ENCODE data around the gene ZBTB26. TPM values are rescaled to one million over a fixed set of nuclear protein-coding genes. Genes with fewer than 3 reads are reported as not detected.
A peak's percentile ranks its signal among the peaks of the same experiment; 100 is the strongest.

The ZBTB26 gene
- total RNA-seq, 1 donor = 5.4 TPM

GRCh38 chr9:122944960-122945888 lies 13.9 kb upstream of the ZBTB26 start:
- no peak for DNase-seq (ENCODE audit: insufficient read length, low spot score, missing footprints)
- peaks cover 12% of the 10 kb centered on the region for H3K4me1 ChIP-seq (ENCODE audit: insufficient read depth, low read length)
- H3K27me3 ChIP-seq (ENCODE audit: insufficient read depth, low read length) = no peaks in the 10 kb centered on the region
- H3K4me2 ChIP-seq (ENCODE audit: insufficient read depth, low read length) = no peak overlapping the region
- H3K4me3 ChIP-seq (ENCODE audit: insufficient read depth, low read length) = no peak overlapping the region
- no peak for TF ChIP-seq CTCF (IDR thresholded peaks at IDR 0.05; ENCODE audit: extremely low read depth, low read depth, low read length)
- no peaks in the 10 kb centered on the region for H3K36me3 ChIP-seq (ENCODE audit: insufficient read depth, low read length)
- peaks cover 89% of the 10 kb centered on the region for H3K79me2 ChIP-seq (ENCODE audit: insufficient read depth, low read length)
- peaks cover 54% of the 10 kb centered on the region for H4K20me1 ChIP-seq (ENCODE audit: insufficient read depth, low read length)
- no peak overlapping the region for H2AFZ ChIP-seq (ENCODE audit: low read length)
- H3K9me3 ChIP-seq (ENCODE audit: low read depth, low read length) = no peaks in the 10 kb centered on the region
- H3K27ac ChIP-seq (ENCODE audit: low read depth, low read length) = no peak overlapping the region

GRCh38 chr9:122941582-122942234 lies 10.4 kb upstream of the ZBTB26 start:
- H3K36me3 ChIP-seq (ENCODE audit: insufficient read depth, low read length) = peaks cover 6% of the 10 kb centered on the region
- H3K4me3 ChIP-seq (ENCODE audit: insufficient read depth, low read length) = peak overlapping the region; percentile 95
- peak; percentile 90 for DNase-seq (ENCODE audit: insufficient read length, low spot score, missing footprints)
- H3K27me3 ChIP-seq (ENCODE audit: insufficient read depth, low read length) = no peaks in the 10 kb centered on the region
- peaks cover 13% of the 10 kb centered on the region for H3K4me1 ChIP-seq (ENCODE audit: insufficient read depth, low read length)
- no peaks in the 10 kb centered on the region for H3K9me3 ChIP-seq (ENCODE audit: low read depth, low read length)
- peaks cover 36% of the 10 kb centered on the region for H4K20me1 ChIP-seq (ENCODE audit: insufficient read depth, low read length)
- peak overlapping the region; percentile 99 for H3K4me2 ChIP-seq (ENCODE audit: insufficient read depth, low read length)
- peaks cover 59% of the 10 kb centered on the region for H3K79me2 ChIP-seq (ENCODE audit: insufficient read depth, low read length)
- peak overlapping the region; percentile 81 for H3K27ac ChIP-seq (ENCODE audit: low read depth, low read length)
- TF ChIP-seq CTCF (IDR thresholded peaks at IDR 0.05; ENCODE audit: extremely low read depth, low read depth, low read length) = no peak
- peak overlapping the region; percentile 86 for H2AFZ ChIP-seq (ENCODE audit: low read length)

DNA sequence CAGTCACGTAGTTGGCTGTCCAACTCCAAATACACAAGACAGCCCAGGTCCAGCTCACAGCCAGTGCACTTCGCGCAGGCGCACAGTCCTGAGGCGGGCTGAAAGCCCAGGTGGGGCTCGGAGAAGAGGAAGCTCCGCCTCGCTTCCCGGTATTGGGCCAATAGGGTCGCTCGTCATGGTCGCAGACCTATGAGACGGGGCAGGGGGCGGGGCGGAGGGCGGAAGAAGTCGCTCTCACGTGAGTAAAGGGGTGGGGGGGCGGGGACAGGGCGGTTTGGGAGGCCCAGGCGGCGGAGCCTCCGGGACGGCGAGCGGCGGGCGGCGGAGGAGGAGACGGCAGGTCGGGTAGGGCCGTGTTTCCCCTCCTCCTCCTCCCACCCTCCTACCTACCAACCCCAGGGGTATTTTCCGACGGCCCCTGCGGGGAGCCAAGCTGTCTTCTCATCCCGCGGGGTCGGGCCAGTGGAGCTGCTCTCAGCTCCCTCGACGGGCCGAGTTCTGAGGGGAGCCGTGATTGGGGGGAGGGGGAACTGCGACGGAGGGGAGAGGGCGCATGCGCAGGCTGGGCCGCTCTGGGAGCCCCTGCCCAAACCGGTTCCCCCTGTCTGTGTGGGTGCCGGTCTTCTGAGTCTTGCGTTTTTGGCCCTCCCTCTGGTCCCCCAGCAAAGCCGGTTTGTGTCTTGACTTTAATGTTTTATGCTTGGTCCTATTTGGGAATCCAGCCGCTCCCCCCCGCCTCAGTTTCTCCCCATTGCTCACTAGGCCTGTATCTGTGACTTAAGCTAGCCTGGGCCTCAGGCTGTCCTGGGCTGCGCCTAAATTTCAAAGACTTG lies 9.7 kb upstream of the ZBTB26 start, which contains the start of gene RABGAP1:
Gene RABGAP1 (plus strand): TSS at position 272 of the 833 bp plus-strand sequence. CDS start 16,040 bp downstream, outside the sequence.
- H4K20me1 ChIP-seq (ENCODE audit: insufficient read depth, low read length) = peaks cover 29% of the 10 kb centered on the region
- peaks cover 59% of the 10 kb centered on the region for H3K79me2 ChIP-seq (ENCODE audit: insufficient read depth, low read length)
- H3K9me3 ChIP-seq (ENCODE audit: low read depth, low read length) = no peaks in the 10 kb centered on the region
- H3K27me3 ChIP-seq (ENCODE audit: insufficient read depth, low read length) = no peaks in the 10 kb centered on the region
- peaks cover 12% of the 10 kb centered on the region for H3K36me3 ChIP-seq (ENCODE audit: insufficient read depth, low read length)
- peak within 1 kb of the TSS; percentile 99 for H3K4me2 ChIP-seq (ENCODE audit: insufficient read depth, low read length)
- peak within 1 kb of the TSS; percentile 81 for H3K27ac ChIP-seq (ENCODE audit: low read depth, low read length)
- H3K4me1 ChIP-seq (ENCODE audit: insufficient read depth, low read length) = peaks cover 13% of the 10 kb centered on the region
- TF ChIP-seq CTCF (IDR thresholded peaks at IDR 0.05; ENCODE audit: extremely low read depth, low read depth, low read length) = no peak
- H3K4me3 ChIP-seq (ENCODE audit: insufficient read depth, low read length) = peak within 1 kb of the TSS; percentile 95
- peak; percentile 96 for DNase-seq (ENCODE audit: insufficient read length, low spot score, missing footprints)
- peak within 1 kb of the TSS; percentile 97 for H2AFZ ChIP-seq (ENCODE audit: low read length)
